HTERT RPE-1 (cell line): Measurements from ENCODE around the gene KRT37.
"Not testable (repeated sequence)": the region's sequence is repeated elsewhere in the genome, so short reads cannot be mapped to it uniquely, and the experiment has no call there.

Experiments
- in situ Hi-C: fragments of 300-500 bp; cut with MboI; formaldehyde crosslinking; loops from 4 replicates; pipeline ENCODE4 v1.14.3; 2020; ENCODE audit warnings: low sequenced_read_pairs

KRT37 gene

GRCh38 chr17:41437254-41437653, 12.9 kb upstream of the KRT37 start:
- in situ Hi-C loops, result no loop called here

- in situ Hi-C loops, result no loop called here
These were observed 10.0 kb upstream of the KRT37 start for GRCh38 chr17:41434415-41434814.

- in situ Hi-C loops, result no loop called here
These were observed 9.6 kb upstream of the KRT37 start for GRCh38 chr17:41434005-41434404.

- in situ Hi-C loops, result no loop called here
These were observed 9.2 kb upstream of the KRT37 start for GRCh38 chr17:41433586-41433985.

- in situ Hi-C loops, result not testable (repeated sequence)
These were observed 6.0 kb upstream of the KRT37 start for GRCh38 chr17:41430376-41430775.

GRCh38 chr17:41429667-41430066, 5.3 kb upstream of the KRT37 start:
- in situ Hi-C loops, result no loop called here

GRCh38 chr17:41428591-41429291, 4.4 kb upstream of the KRT37 start:
- in situ Hi-C loops, result no loop called here

- in situ Hi-C loops, result not testable (repeated sequence)
These were observed 1.8 kb downstream of the KRT37 start for GRCh38 chr17:41422586-41422985.

GRCh38 chr17:41421617-41422016, 2.8 kb downstream of the KRT37 start:
- in situ Hi-C loops, result no loop called here

- in situ Hi-C loops, result no loop called here
These were observed 3.3 kb downstream of the KRT37 start for GRCh38 chr17:41421116-41421515.

GRCh38 chr17:41420134-41420533, 4.3 kb downstream of the KRT37 start:
- in situ Hi-C loops, result no loop called here

GRCh38 chr17:41419716-41420115, 4.7 kb downstream of the KRT37 start:
- in situ Hi-C loops, result no loop called here

- in situ Hi-C loops, result no loop called here
These were observed 6.1 kb downstream of the KRT37 start for GRCh38 chr17:41418116-41418860.

- in situ Hi-C loops, result no loop called here
These were observed 6.8 kb downstream of the KRT37 start for GRCh38 chr17:41417576-41418015.

GRCh38 chr17:41417127-41417526, 7.3 kb downstream of the KRT37 start:
- in situ Hi-C loops, result no loop called here

GRCh38 chr17:41416479-41416878, 7.9 kb downstream of the KRT37 start:
- in situ Hi-C loops, result no loop called here

- in situ Hi-C loops, result no loop called here
These were observed 8.5 kb downstream of the KRT37 start for GRCh38 chr17:41415833-41416335.

GRCh38 chr17:41415411-41415810, 9.0 kb downstream of the KRT37 start:
- in situ Hi-C loops, result no loop called here

GRCh38 chr17:41413982-41414381, 10.4 kb downstream of the KRT37 start:
- in situ Hi-C loops, result no loop called here

- in situ Hi-C loops, result no loop called here
These were observed 10.9 kb downstream of the KRT37 start for GRCh38 chr17:41413353-41413957.

GRCh38 chr17:41411072-41411840, 13.1 kb downstream of the KRT37 start:
- in situ Hi-C loops, result no loop called here
